ENCODE results near the gene CACNG1. TPM values are rescaled to one million over a fixed set of nuclear protein-coding genes. Genes with fewer than 3 reads are reported as not detected.

The CACNG1 gene, protein sequence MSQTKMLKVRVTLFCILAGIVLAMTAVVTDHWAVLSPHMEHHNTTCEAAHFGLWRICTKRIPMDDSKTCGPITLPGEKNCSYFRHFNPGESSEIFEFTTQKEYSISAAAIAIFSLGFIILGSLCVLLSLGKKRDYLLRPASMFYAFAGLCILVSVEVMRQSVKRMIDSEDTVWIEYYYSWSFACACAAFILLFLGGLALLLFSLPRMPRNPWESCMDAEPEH
- total RNA-seq (2013): not detected
- not detected for polyA plus RNA-seq
- polyA minus RNA-seq: not detected in 2 replicates
- 0 to 0.15 (median 0) reads per million in 11 experiments for total RNA-seq

DNA sequence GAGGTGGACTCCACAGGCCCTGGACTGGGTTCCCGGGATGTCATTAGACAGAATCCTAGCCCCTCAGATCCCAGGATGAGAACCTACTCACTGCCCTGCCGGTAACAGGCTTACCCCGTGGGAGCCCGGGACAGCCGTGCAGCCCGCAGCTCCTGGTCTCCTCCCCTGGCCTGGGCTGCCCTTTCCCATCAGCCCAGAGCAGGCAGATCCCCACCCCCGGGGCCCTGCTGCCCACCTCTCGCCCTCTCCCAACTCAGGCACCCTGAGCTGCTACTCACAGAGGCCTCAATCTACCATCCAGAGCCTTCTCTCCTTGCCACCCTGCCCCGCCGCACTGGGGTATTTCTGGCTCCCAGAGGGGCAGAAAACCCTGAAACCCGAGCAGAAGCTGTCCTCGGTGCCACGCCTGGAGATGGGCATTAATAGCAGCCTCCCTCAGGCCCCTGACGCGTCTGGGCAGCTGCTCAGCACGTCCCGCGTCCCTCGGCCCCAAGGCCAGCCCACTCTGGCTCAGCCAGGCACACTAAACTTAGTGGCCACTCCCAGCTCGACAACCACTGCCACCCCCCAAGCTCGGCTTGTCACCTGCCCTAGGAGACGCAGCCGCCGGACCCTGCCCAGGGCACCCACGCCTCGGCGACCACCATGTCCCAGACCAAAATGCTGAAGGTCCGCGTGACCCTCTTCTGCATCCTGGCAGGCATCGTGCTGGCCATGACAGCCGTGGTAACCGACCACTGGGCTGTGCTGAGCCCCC is at the start of gene CACNG1:
Gene CACNG1 (plus strand): TSS at position 539 of the 757 bp plus-strand sequence. CDS start 107 bp downstream, at position 646.
- Mint-ChIP-seq H3K36me3 (no peaks in the 10 kb centered on the region), H3K4me3 (no peak within 1 kb of the TSS), H3K27me3 (ENCODE audit: low read depth in 3 of 3) (peaks cover 2 to 8% (median 4%) of the 10 kb centered on the region in 3 donors), H3K9me3 (peaks cover 8 to 22% (median 18%) of the 10 kb centered on the region in 7 donors), H3K4me1 (no peaks in the 10 kb centered on the region), H3K27ac (no peak within 1 kb of the TSS)
- H3K4me2 ChIP-seq (replicated peaks; ENCODE audit: extremely low read depth, low read length, poor library complexity, severe bottlenecking): no peak within 1 kb of the TSS
- no peak within 1 kb of the TSS for H3K4me3 ChIP-seq (replicated peaks in 1 of 3; ENCODE audit: low read depth in 2 of 3, low read length in 3 of 3)
- H3K9me3 ChIP-seq (replicated peaks in 1 of 2; ENCODE audit: control insufficient read depth in 1 of 2, insufficient read depth in 1 of 2, low read length in 2 of 2): peaks cover 7 to 10% of the 10 kb centered on the region in 2 donors
- H3K4me1 ChIP-seq (ENCODE audit: control insufficient read depth in 1 of 2, insufficient read depth in 2 of 2, low read length in 2 of 2): no peaks in the 10 kb centered on the region
- no peak within 1 kb of the TSS for H2AFZ ChIP-seq (ENCODE audit: insufficient read depth, low read depth, low read length, poor library complexity, severe bottlenecking)
- 96% methylated on average over 31 of the region's 32 CpGs for WGBS (ENCODE audit: insufficient coverage)
- H3K27me3 ChIP-seq (ENCODE audit: control insufficient read depth in 2 of 2, insufficient read depth in 2 of 2, low read length in 2 of 2): no peaks in the 10 kb centered on the region
- no peaks in the 10 kb centered on the region for H4K20me1 ChIP-seq (ENCODE audit: insufficient read depth, low read length)
- no peak within 1 kb of the TSS for H3K27ac ChIP-seq (ENCODE audit: low read depth in 1 of 2, low read length in 2 of 2)
- TF ChIP-seq, protein P1, sequence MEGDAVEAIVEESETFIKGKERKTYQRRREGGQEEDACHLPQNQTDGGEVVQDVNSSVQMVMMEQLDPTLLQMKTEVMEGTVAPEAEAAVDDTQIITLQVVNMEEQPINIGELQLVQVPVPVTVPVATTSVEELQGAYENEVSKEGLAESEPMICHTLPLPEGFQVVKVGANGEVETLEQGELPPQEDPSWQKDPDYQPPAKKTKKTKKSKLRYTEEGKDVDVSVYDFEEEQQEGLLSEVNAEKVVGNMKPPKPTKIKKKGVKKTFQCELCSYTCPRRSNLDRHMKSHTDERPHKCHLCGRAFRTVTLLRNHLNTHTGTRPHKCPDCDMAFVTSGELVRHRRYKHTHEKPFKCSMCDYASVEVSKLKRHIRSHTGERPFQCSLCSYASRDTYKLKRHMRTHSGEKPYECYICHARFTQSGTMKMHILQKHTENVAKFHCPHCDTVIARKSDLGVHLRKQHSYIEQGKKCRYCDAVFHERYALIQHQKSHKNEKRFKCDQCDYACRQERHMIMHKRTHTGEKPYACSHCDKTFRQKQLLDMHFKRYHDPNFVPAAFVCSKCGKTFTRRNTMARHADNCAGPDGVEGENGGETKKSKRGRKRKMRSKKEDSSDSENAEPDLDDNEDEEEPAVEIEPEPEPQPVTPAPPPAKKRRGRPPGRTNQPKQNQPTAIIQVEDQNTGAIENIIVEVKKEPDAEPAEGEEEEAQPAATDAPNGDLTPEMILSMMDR (IDR thresholded peaks at IDR 0.05): no peak
- no peak for DNase-seq
- intact Hi-C loops (cut with micrococcal nuclease): no loop called here
- no peak within 1 kb of the TSS for H3K9ac ChIP-seq (ENCODE audit: insufficient read depth, low read length, poor library complexity, severe bottlenecking)
- H3K79me2 ChIP-seq (ENCODE audit: insufficient read depth, low read length): no peaks in the 10 kb centered on the region
- no peaks in the 10 kb centered on the region for H3K36me3 ChIP-seq (replicated peaks in 1 of 2; ENCODE audit: control insufficient read depth in 1 of 2, insufficient read depth in 2 of 2, low read length in 2 of 2)

DNA sequence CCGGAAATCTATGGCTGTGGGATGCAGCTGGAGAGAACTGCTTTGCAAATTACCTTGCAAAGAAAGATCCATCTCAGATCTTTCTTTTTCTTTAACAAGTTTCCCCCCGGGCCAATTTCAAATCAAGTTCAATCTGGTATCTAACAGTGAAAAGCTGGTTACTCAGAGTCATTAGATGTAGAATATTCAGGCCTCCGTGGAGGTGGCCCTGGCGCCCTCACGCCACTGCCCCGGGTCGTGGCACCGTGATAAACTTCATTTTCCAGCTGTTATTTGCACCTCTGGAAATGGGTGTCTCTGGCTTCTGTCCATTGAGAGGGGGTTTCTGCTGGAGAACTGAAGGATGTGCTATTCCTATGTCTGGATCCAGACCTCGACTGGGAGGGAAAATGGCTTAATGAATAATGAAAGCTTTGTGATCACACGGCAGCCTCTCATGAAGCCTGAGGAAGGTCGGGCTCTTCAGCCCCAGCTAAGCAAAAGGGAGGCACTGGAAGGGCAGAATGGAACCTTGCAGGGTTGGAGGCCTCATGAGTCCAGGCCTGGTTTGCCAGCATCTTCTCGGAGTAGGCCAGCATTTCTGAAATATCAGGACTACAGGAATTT is 49.3 kb upstream of the CACNG1 start:
- H3K4me1 Mint-ChIP-seq: no peaks in the 10 kb centered on the region
- DNase-seq: no peak
- Histone ChIP-seq H4K20me1 (ENCODE audit: insufficient read depth, low read length) (no peaks in the 10 kb centered on the region), H3K9me3 (replicated peaks in 1 of 2; ENCODE audit: control insufficient read depth in 1 of 2, insufficient read depth in 1 of 2, low read length in 2 of 2) (peaks cover 0 to 9% of the 10 kb centered on the region in 2 donors), H3K79me2 (ENCODE audit: insufficient read depth, low read length) (no peaks in the 10 kb centered on the region), H3K27me3 (ENCODE audit: control insufficient read depth in 2 of 2, insufficient read depth in 2 of 2, low read length in 2 of 2) (no peaks in the 10 kb centered on the region), H2AFZ (ENCODE audit: insufficient read depth, low read depth, low read length, poor library complexity, severe bottlenecking) (no peak overlapping the region), H3K4me3 (replicated peaks in 1 of 3; ENCODE audit: low read depth in 2 of 3, low read length in 3 of 3) (no peak overlapping the region), H3K36me3 (replicated peaks in 1 of 2; ENCODE audit: control insufficient read depth in 1 of 2, insufficient read depth in 2 of 2, low read length in 2 of 2) (no peaks in the 10 kb centered on the region), H3K9ac (ENCODE audit: insufficient read depth, low read length, poor library complexity, severe bottlenecking) (no peak overlapping the region), H3K27ac (ENCODE audit: low read depth in 1 of 2, low read length in 2 of 2) (no peak overlapping the region), H3K4me1 (ENCODE audit: control insufficient read depth in 1 of 2, insufficient read depth in 2 of 2, low read length in 2 of 2) (no peaks in the 10 kb centered on the region), H3K4me2 (replicated peaks; ENCODE audit: extremely low read depth, low read length, poor library complexity, severe bottlenecking) (no peak overlapping the region)
- intact Hi-C loops (cut with micrococcal nuclease): no loop called here
- H3K9me3 Mint-ChIP-seq: peaks cover 0 to 10% (median 3%) of the 10 kb centered on the region in 7 donors
- H3K27me3 Mint-ChIP-seq (ENCODE audit: low read depth in 3 of 3): peaks cover 3 to 11% (median 4%) of the 10 kb centered on the region in 3 donors
- H3K27ac Mint-ChIP-seq: no peak overlapping the region
- WGBS (ENCODE audit: insufficient coverage): 96% methylated on average over 10 of the region's 12 CpGs
- TF ChIP-seq, protein P1 (IDR thresholded peaks at IDR 0.05): no peak
- H3K36me3 Mint-ChIP-seq: no peaks in the 10 kb centered on the region
- H3K4me3 Mint-ChIP-seq: no peak overlapping the region

Measured in CD14-positive monocyte (primary cell).